ENCODE measurements around the gene LHX3. TPM values are rescaled to one million over a fixed set of nuclear protein-coding genes. Genes with fewer than 3 reads are reported as not detected.

Gene LHX3
- total and polyA plus RNA-seq, 2 of the 8 experiments (the other 6 are each of a cell fraction or from before 2014, with no cell fraction given), result 0.02 TPM; not detected in 1

DNA sequence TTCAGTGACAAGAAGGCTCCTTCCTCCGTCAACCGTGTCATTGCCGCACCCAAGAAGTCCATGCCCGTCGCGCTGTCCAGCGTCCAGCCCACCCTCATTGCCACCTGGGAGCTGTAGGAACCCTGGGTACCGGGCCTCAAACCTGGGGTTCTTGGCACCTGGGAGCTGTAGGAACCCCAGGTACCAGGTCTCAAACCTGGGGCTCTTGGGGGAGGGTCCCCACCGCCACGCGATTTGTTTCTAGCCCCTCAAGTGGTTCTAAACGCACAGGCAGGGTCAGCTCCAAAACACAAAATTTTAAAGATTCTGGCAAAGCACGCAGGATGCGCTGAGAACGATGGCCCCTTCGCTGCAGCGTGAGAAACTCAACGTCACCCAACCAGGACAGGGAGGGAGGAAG lies 17.7 kb downstream of the LHX3 start (continued):
- TF ChIP-seq TCF12 (IDR thresholded peaks at IDR 0.05; ENCODE audit: low read depth, low read length), result no peak
- TF ChIP-seq SAP30 (IDR thresholded peaks at IDR 0.05; ENCODE audit: insufficient read depth, insufficient replicate concordance, low read length), result no peak
- TF ChIP-seq, protein P1, sequence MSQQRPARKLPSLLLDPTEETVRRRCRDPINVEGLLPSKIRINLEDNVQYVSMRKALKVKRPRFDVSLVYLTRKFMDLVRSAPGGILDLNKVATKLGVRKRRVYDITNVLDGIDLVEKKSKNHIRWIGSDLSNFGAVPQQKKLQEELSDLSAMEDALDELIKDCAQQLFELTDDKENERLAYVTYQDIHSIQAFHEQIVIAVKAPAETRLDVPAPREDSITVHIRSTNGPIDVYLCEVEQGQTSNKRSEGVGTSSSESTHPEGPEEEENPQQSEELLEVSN (IDR thresholded peaks at IDR 0.05), result no peak
- TF ChIP-seq, protein P2, sequence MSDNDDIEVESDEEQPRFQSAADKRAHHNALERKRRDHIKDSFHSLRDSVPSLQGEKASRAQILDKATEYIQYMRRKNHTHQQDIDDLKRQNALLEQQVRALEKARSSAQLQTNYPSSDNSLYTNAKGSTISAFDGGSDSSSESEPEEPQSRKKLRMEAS (IDR thresholded peaks at IDR 0.05), result no peak
- TF ChIP-seq BRCA1 (IDR thresholded peaks at IDR 0.05; ENCODE audit: low read depth, low read length), result no peak
- no peak for TF ChIP-seq NANOG (IDR thresholded peaks at IDR 0.05; ENCODE audit: insufficient read depth, low read depth, low read length, poor library complexity, severe bottlenecking)
- no peak for TF ChIP-seq SUZ12 (IDR thresholded peaks at IDR 0.05; ENCODE audit: low read length)

All from H1 (cell line).